Right atrium auricular region (tissue), 2 donors: ENCODE results near the gene MYO9B. TPM values are rescaled to one million over a fixed set of nuclear protein-coding genes. Genes with fewer than 3 reads are reported as not detected.

Source experiments
- DNase-seq: peaks from one replicate; pipeline ENCODE4 v3.0.0-alpha.2; 2019; ENCODE audit warnings: low spot score
- H3K27ac ChIP-seq, 2 donors: fragments of 200-600 bp; sonication (generic); 1 replicate in 1 of 2; 2 replicates in 1 of 2; pipeline ENCODE4 v1.5.1; 2016 to 2019
- H3K27me3 ChIP-seq, 2 donors: fragments of 200-600 bp; sonication (generic); one replicate each; pipeline versions ENCODE4 v1.5.1 to v1.6.0; 2017 to 2019
- H3K36me3 ChIP-seq: fragments of 200-600 bp; sonication (generic); one replicate; pipeline ENCODE4 v1.5.1; 2016
- H3K4me1 ChIP-seq, 2 donors: fragments of 200-600 bp; sonication (generic); one replicate each; pipeline versions ENCODE4 v1.5.1 to v1.6.0; 2017 to 2019
- H3K4me3 ChIP-seq, 2 donors: fragments of 200-600 bp; sonication (generic); 1 replicate in 1 of 2; 2 replicates in 1 of 2; pipeline ENCODE4 v1.5.1; 2017 to 2019; ENCODE audit warnings: mild to moderate bottlenecking in 1 of 2, moderate library complexity in 1 of 2
- H3K9me3 ChIP-seq, 2 donors: fragments of 200-600 bp; sonication (generic); one replicate each; pipeline ENCODE4 v1.5.1; 2019
- total RNA-seq, 2 donors: library from RNA; depleted of rRNA; stranded (reverse); fragments of >200 nt; gene quantifications; one replicate each; pipeline ENCODE4 v1.1.0, GENCODE V29; 2016
- TF ChIP-seq, protein P1 (sequence below), 2 donors: fragments of 200-600 bp; sonication (generic); IDR thresholded peaks; one replicate each; pipeline ENCODE4 v1.5.1; 2019; ENCODE audit warnings: antibody characterized with exemption in 2 of 2

MYO9B gene
- total RNA-seq, 2 donors from 2014 or later, result 25.4 to 40.8 TPM

- Histone ChIP-seq H3K4me3 (no peak overlapping the region), H3K27ac (no peak overlapping the region), H3K9me3 (peaks cover 0 to 16% of the 10 kb centered on the region in 2 donors), H3K4me1 (no peaks in the 10 kb centered on the region), H3K27me3 (no peaks in the 10 kb centered on the region), H3K36me3 (peaks cover 29% of the 10 kb centered on the region)
- TF ChIP-seq, protein P1, sequence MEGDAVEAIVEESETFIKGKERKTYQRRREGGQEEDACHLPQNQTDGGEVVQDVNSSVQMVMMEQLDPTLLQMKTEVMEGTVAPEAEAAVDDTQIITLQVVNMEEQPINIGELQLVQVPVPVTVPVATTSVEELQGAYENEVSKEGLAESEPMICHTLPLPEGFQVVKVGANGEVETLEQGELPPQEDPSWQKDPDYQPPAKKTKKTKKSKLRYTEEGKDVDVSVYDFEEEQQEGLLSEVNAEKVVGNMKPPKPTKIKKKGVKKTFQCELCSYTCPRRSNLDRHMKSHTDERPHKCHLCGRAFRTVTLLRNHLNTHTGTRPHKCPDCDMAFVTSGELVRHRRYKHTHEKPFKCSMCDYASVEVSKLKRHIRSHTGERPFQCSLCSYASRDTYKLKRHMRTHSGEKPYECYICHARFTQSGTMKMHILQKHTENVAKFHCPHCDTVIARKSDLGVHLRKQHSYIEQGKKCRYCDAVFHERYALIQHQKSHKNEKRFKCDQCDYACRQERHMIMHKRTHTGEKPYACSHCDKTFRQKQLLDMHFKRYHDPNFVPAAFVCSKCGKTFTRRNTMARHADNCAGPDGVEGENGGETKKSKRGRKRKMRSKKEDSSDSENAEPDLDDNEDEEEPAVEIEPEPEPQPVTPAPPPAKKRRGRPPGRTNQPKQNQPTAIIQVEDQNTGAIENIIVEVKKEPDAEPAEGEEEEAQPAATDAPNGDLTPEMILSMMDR (IDR thresholded peaks at IDR 0.05), result no peak
- DNase-seq, result no peak
Observed at GRCh38 chr19:17055636-17056035, 19.9 kb upstream of the MYO9B start.

DNA sequence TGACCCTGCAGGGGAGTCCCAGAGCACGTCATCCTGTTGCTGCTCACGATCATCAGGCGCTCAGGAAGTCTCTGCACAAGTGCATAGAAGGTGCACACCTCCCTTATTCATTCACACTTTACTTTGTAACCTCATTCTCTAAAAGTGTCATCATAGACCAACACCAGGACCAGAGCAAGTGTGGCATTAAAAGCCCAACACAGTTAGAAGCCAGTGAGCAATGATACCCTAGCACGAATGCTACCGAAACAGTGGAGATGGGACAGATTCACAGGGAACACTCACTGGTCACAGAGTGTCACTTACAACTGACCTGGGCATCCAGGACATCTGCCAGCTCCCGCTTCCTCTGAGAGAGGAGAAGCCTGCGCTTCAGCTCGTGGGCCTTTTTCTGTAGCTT, 17.3 kb upstream of the MYO9B start:
- Histone ChIP-seq H3K27ac (no peak overlapping the region), H3K4me3 (no peak overlapping the region), H3K36me3 (peaks cover 29% of the 10 kb centered on the region), H3K4me1 (no peaks in the 10 kb centered on the region), H3K9me3 (peaks cover 0 to 16% of the 10 kb centered on the region in 2 donors), H3K27me3 (no peaks in the 10 kb centered on the region)
- no peak for DNase-seq
- TF ChIP-seq, protein P1 (IDR thresholded peaks at IDR 0.05), result no peak

GRCh38 chr19:17060802-17061201, 14.8 kb upstream of the MYO9B start:
- H3K4me3 ChIP-seq, result no peak overlapping the region
- H3K4me1 ChIP-seq, result no peaks in the 10 kb centered on the region
- H3K9me3 ChIP-seq, result peaks cover 0 to 21% of the 10 kb centered on the region in 2 donors
- no peak for DNase-seq
- no peaks in the 10 kb centered on the region for H3K27me3 ChIP-seq
- H3K36me3 ChIP-seq, result peaks cover 29% of the 10 kb centered on the region
- H3K27ac ChIP-seq, result no peak overlapping the region
- TF ChIP-seq, protein P1 (IDR thresholded peaks at IDR 0.05), result no peak

DNA sequence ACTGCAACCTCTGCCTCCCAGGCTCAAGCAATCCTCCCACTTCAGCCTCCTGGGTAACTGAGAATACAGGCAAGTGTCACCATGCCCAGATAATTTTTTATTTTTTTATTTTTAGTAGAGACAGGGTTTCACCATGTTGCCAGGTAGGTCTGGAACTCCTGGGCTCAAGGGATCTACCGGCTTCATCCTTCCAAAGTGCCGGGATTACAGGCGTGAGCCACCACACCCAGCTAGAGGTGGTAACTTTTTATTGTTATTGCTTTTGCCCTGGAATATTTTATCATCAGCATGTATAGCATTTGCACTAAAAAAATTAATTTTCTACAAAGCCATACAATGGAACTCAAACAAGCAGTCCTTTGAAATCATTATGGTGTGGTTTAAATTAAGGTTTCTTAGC, 14.4 kb upstream of the MYO9B start:
- Histone ChIP-seq H3K9me3 (peaks cover 0 to 21% of the 10 kb centered on the region in 2 donors), H3K4me3 (no peak overlapping the region), H3K4me1 (no peaks in the 10 kb centered on the region), H3K27me3 (no peaks in the 10 kb centered on the region), H3K27ac (no peak overlapping the region), H3K36me3 (peaks cover 29% of the 10 kb centered on the region)
- TF ChIP-seq, protein P1 (IDR thresholded peaks at IDR 0.05), result no peak
- no peak for DNase-seq

DNA sequence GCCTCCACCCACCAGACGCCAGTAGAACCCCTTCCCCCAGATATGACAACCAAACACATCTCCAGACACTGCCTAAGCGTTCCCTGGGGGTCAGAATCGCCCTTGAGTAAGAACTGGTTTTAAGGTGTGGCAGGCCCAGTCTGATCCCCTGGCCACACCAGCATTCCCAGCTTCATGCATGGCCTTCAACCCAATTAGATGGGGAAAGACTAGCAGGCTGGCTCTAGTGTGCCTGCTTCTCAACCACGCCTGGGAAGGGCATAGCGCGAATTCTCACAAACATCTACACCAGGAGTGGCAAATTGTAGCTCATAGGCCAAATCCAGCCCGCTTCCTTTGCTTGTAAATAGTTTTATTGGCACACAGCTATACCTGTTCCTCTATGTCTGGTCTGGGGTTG, 13.9 kb upstream of the MYO9B start:
- no peak for DNase-seq
- no peak overlapping the region for H3K27ac ChIP-seq
- no peak overlapping the region for H3K4me3 ChIP-seq
- no peaks in the 10 kb centered on the region for H3K4me1 ChIP-seq
- no peaks in the 10 kb centered on the region for H3K27me3 ChIP-seq
- TF ChIP-seq, protein P1 (IDR thresholded peaks at IDR 0.05), result no peak
- peaks cover 29% of the 10 kb centered on the region for H3K36me3 ChIP-seq
- H3K9me3 ChIP-seq, result peaks cover 0 to 21% of the 10 kb centered on the region in 2 donors

DNA sequence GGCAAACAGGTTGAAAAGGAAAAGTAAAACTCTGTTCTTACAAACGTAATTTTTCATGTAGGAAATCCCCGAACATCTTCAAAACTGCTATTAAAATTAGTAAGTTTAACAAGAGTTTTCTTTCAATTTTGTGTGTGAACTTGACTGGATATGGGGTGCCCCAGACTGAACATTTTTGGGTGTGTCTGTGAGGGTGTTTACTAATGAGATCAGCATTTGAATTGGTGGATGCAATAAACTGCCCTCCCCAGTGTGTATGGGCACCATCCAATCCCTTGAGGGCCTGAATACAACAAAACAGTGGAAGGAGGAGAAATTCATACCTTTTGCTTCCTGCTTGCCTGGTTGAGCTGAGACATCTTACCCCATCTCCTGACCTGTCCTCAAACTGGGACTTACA, 12.1 kb upstream of the MYO9B start:
- Histone ChIP-seq H3K9me3 (peaks cover 0 to 14% of the 10 kb centered on the region in 2 donors), H3K27me3 (no peaks in the 10 kb centered on the region), H3K27ac (no peak overlapping the region), H3K4me1 (peaks cover 0 to 7% of the 10 kb centered on the region in 2 donors), H3K4me3 (no peak overlapping the region), H3K36me3 (peaks cover 15% of the 10 kb centered on the region)
- DNase-seq, result no peak
- TF ChIP-seq, protein P1 (IDR thresholded peaks at IDR 0.05), result no peak
